KMS-11 (cell line): Measurements from ENCODE around the gene CHID1.

Experiments
- H2AFZ ChIP-seq: fragments of 200-600 bp; sonication (generic); 2 replicates; pipeline ENCODE4 v1.6.1; 2016; ENCODE audit warnings: antibody characterized with exemption, mixed run types, low read depth
- H3K27ac ChIP-seq: fragments of 200-600 bp; sonication (generic); 2 replicates; pipeline ENCODE4 v1.6.1; 2016; ENCODE audit warnings: mild to moderate bottlenecking, mixed run types
- H3K27me3 ChIP-seq: fragments of 200-600 bp; sonication (generic); 2 replicates; pipeline ENCODE4 v1.6.1; 2017; ENCODE audit warnings: mild to moderate bottlenecking, low read depth, mixed run types, moderate library complexity; ENCODE audit not compliant: insufficient read depth
- H3K36me3 ChIP-seq: fragments of 200-600 bp; sonication (generic); 2 replicates; pipeline ENCODE4 v1.6.1; 2017; ENCODE audit warnings: mild to moderate bottlenecking, mixed run types; ENCODE audit not compliant: insufficient read depth
- H3K4me1 ChIP-seq: fragments of 200-600 bp; sonication (generic); 2 replicates; pipeline ENCODE4 v1.6.1; 2016; ENCODE audit warnings: mild to moderate bottlenecking, low read depth, mixed run types; ENCODE audit not compliant: poor library complexity, severe bottlenecking
- H3K4me2 ChIP-seq: fragments of 200-600 bp; sonication (generic); 2 replicates; pipeline ENCODE4 v1.7.0; 2016; ENCODE audit warnings: mild to moderate bottlenecking, mixed run types
- H3K4me3 ChIP-seq: fragments of 200-600 bp; sonication (generic); IDR thresholded peaks from 2 replicates; pipeline ENCODE4 v1.6.1; 2017; ENCODE audit warnings: low read depth, low read length, mixed read lengths; ENCODE audit not compliant: insufficient read depth
- H3K79me2 ChIP-seq: fragments of 200-600 bp; sonication (generic); 2 replicates; pipeline ENCODE4 v1.6.1; 2016; ENCODE audit warnings: low read depth, mixed run types; ENCODE audit not compliant: insufficient read depth
- H3K9ac ChIP-seq: fragments of 200-600 bp; sonication (generic); 2 replicates; pipeline ENCODE4 v1.6.1; 2016; ENCODE audit warnings: mild to moderate bottlenecking, mixed run types
- H4K20me1 ChIP-seq: fragments of 200-600 bp; sonication (generic); 2 replicates; pipeline ENCODE4 v1.6.1; 2016; ENCODE audit warnings: mild to moderate bottlenecking, mixed run types; ENCODE audit not compliant: insufficient read depth
- CTCF ChIP-seq: fragments of 200-600 bp; sonication (generic); conservative IDR thresholded peaks from 2 replicates; pipeline ENCODE4 v1.6.1; 2017; ENCODE audit warnings: low read depth, mild to moderate bottlenecking, antibody characterized with exemption, low read length, moderate library complexity, mixed read lengths

Gene CHID1

GRCh38 chr11:849104-849824 is 61.3 kb downstream of the CHID1 start:
- Histone ChIP-seq H4K20me1 (no peaks in the 10 kb centered on the region), H3K4me1 (peaks cover 22% of the 10 kb centered on the region), H3K36me3 (no peaks in the 10 kb centered on the region), H3K4me2 (peak overlapping the region; percentile 60), H3K79me2 (no peaks in the 10 kb centered on the region), H3K9ac (no peak overlapping the region), H2AFZ (peak overlapping the region; percentile 49; the same call in 1 of the 2 replicates), H3K4me3 (no peak overlapping the region), H3K27me3 (peaks cover 26% of the 10 kb centered on the region; the same call in 1 of the 2 replicates), H3K27ac (no peak overlapping the region)
- TF ChIP-seq CTCF = no peak

GRCh38 chr11:848380-848931 is 62.2 kb downstream of the CHID1 start:
- Histone ChIP-seq H4K20me1 (no peaks in the 10 kb centered on the region), H3K27me3 (peaks cover 26% of the 10 kb centered on the region; the same call in 1 of the 2 replicates), H3K36me3 (no peaks in the 10 kb centered on the region), H3K9ac (no peak overlapping the region), H3K4me3 (no peak overlapping the region), H2AFZ (0 out of 2 replicates have a peak overlapping the region, but pooled peaks have one; percentile 49), H3K79me2 (no peaks in the 10 kb centered on the region), H3K4me2 (peak overlapping the region; percentile 60), H3K4me1 (peaks cover 28% of the 10 kb centered on the region), H3K27ac (no peak overlapping the region)
- peak; percentile 79 for TF ChIP-seq CTCF

- H3K4me3 ChIP-seq = no peak overlapping the region
- H3K79me2 ChIP-seq = no peaks in the 10 kb centered on the region
- H2AFZ ChIP-seq = no peak overlapping the region
- peaks cover 28% of the 10 kb centered on the region for H3K4me1 ChIP-seq
- H3K27ac ChIP-seq = no peak overlapping the region
- no peaks in the 10 kb centered on the region for H3K36me3 ChIP-seq
- no peaks in the 10 kb centered on the region for H4K20me1 ChIP-seq
- no peak overlapping the region for H3K9ac ChIP-seq
- no peak for TF ChIP-seq CTCF
- no peak overlapping the region for H3K4me2 ChIP-seq
- peaks cover 26% of the 10 kb centered on the region; the same call in 1 of the 2 replicates for H3K27me3 ChIP-seq
Measured at GRCh38 chr11:847876-848275, 62.7 kb downstream of the CHID1 start.

GRCh38 chr11:846496-847098 is 64.0 kb downstream of the CHID1 start:
- Histone ChIP-seq H3K4me2 (no peak overlapping the region), H3K9ac (no peak overlapping the region), H2AFZ (no peak overlapping the region), H3K4me3 (no peak overlapping the region), H3K27me3 (peaks cover 26% of the 10 kb centered on the region; the same call in 1 of the 2 replicates), H4K20me1 (no peaks in the 10 kb centered on the region), H3K36me3 (no peaks in the 10 kb centered on the region), H3K79me2 (peaks cover 7% of the 10 kb centered on the region; the same call in 1 of the 2 replicates), H3K4me1 (peaks cover 28% of the 10 kb centered on the region), H3K27ac (no peak overlapping the region)
- no peak for TF ChIP-seq CTCF
